ENCODE data around the gene TRAT1. TPM values are rescaled to one million over a fixed set of nuclear protein-coding genes. Genes with fewer than 3 reads are reported as not detected.

TRAT1 gene
- total and polyA plus RNA-seq, 2 donors, result 43.6 to 125 TPM

- Histone ChIP-seq H3K4me3 (ENCODE audit: low read length in 2 of 2) (no peak overlapping the region), H3K27ac (ENCODE audit: low read depth in 1 of 2, low read length in 1 of 2) (no peak overlapping the region), H3K36me3 (ENCODE audit: control insufficient read depth in 2 of 2, insufficient read depth in 2 of 2, low read length in 1 of 2) (no peaks in the 10 kb centered on the region), H3K4me1 (ENCODE audit: control insufficient read depth in 2 of 2, insufficient read depth in 2 of 2, low read length in 2 of 2) (no peaks in the 10 kb centered on the region), H3K27me3 (ENCODE audit: control insufficient read depth in 2 of 2, insufficient read depth in 1 of 2, low read length in 1 of 2) (no peaks in the 10 kb centered on the region), H3K9me3 (ENCODE audit: control insufficient read depth in 2 of 2, insufficient read depth in 1 of 2, low read length in 1 of 2) (no peaks in the 10 kb centered on the region)
- DNase-seq (ENCODE audit: low read depth in 6 of 9, low spot score in 9 of 9), result no peak
- WGBS, result 88% methylated on average over 8 of the region's 8 CpGs
These were observed 57.3 kb downstream of the TRAT1 start for GRCh38 chr3:108879915-108880314.

GRCh38 chr3:108882762-108883161, 60.2 kb downstream of the TRAT1 start:
- Histone ChIP-seq H3K4me1 (ENCODE audit: control insufficient read depth in 2 of 2, insufficient read depth in 2 of 2, low read length in 2 of 2) (no peaks in the 10 kb centered on the region), H3K27ac (ENCODE audit: low read depth in 1 of 2, low read length in 1 of 2) (no peak overlapping the region), H3K4me3 (ENCODE audit: low read length in 2 of 2) (no peak overlapping the region), H3K9me3 (ENCODE audit: control insufficient read depth in 2 of 2, insufficient read depth in 1 of 2, low read length in 1 of 2) (no peaks in the 10 kb centered on the region), H3K36me3 (ENCODE audit: control insufficient read depth in 2 of 2, insufficient read depth in 2 of 2, low read length in 1 of 2) (no peaks in the 10 kb centered on the region), H3K27me3 (ENCODE audit: control insufficient read depth in 2 of 2, insufficient read depth in 1 of 2, low read length in 1 of 2) (no peaks in the 10 kb centered on the region)
- DNase-seq (ENCODE audit: low read depth in 6 of 9, low spot score in 9 of 9), result no peak

- DNase-seq (ENCODE audit: low read depth in 6 of 9, low spot score in 9 of 9), result no peak
- H3K27me3 ChIP-seq (ENCODE audit: control insufficient read depth in 2 of 2, insufficient read depth in 1 of 2, low read length in 1 of 2), result no peaks in the 10 kb centered on the region
- H3K27ac ChIP-seq (ENCODE audit: low read depth in 1 of 2, low read length in 1 of 2), result no peak overlapping the region
- 64% methylated on average over 1 of the region's 1 CpG for WGBS
- H3K36me3 ChIP-seq (ENCODE audit: control insufficient read depth in 2 of 2, insufficient read depth in 2 of 2, low read length in 1 of 2), result no peaks in the 10 kb centered on the region
- no peaks in the 10 kb centered on the region for H3K4me1 ChIP-seq (ENCODE audit: control insufficient read depth in 2 of 2, insufficient read depth in 2 of 2, low read length in 2 of 2)
- H3K4me3 ChIP-seq (ENCODE audit: low read length in 2 of 2), result no peak overlapping the region
- no peaks in the 10 kb centered on the region for H3K9me3 ChIP-seq (ENCODE audit: control insufficient read depth in 2 of 2, insufficient read depth in 1 of 2, low read length in 1 of 2)
These were observed 60.8 kb downstream of the TRAT1 start for GRCh38 chr3:108883373-108883772.

- H3K36me3 ChIP-seq (ENCODE audit: control insufficient read depth in 2 of 2, insufficient read depth in 2 of 2, low read length in 1 of 2), result no peaks in the 10 kb centered on the region
- H3K27me3 ChIP-seq (ENCODE audit: control insufficient read depth in 2 of 2, insufficient read depth in 1 of 2, low read length in 1 of 2), result no peaks in the 10 kb centered on the region
- 96% methylated on average over 4 of the region's 4 CpGs for WGBS
- DNase-seq (ENCODE audit: low read depth in 6 of 9, low spot score in 9 of 9), result no peak
- no peaks in the 10 kb centered on the region for H3K4me1 ChIP-seq (ENCODE audit: control insufficient read depth in 2 of 2, insufficient read depth in 2 of 2, low read length in 2 of 2)
- no peaks in the 10 kb centered on the region for H3K9me3 ChIP-seq (ENCODE audit: control insufficient read depth in 2 of 2, insufficient read depth in 1 of 2, low read length in 1 of 2)
- H3K4me3 ChIP-seq (ENCODE audit: low read length in 2 of 2), result no peak overlapping the region
- no peak overlapping the region for H3K27ac ChIP-seq (ENCODE audit: low read depth in 1 of 2, low read length in 1 of 2)
These were observed 64.5 kb downstream of the TRAT1 start for GRCh38 chr3:108887121-108887520.

GRCh38 chr3:108887777-108888176, 65.2 kb downstream of the TRAT1 start:
- H3K9me3 ChIP-seq (ENCODE audit: control insufficient read depth in 2 of 2, insufficient read depth in 1 of 2, low read length in 1 of 2), result no peaks in the 10 kb centered on the region
- no peaks in the 10 kb centered on the region for H3K27me3 ChIP-seq (ENCODE audit: control insufficient read depth in 2 of 2, insufficient read depth in 1 of 2, low read length in 1 of 2)
- H3K36me3 ChIP-seq (ENCODE audit: control insufficient read depth in 2 of 2, insufficient read depth in 2 of 2, low read length in 1 of 2), result no peaks in the 10 kb centered on the region
- no peak overlapping the region for H3K27ac ChIP-seq (ENCODE audit: low read depth in 1 of 2, low read length in 1 of 2)
- 91% methylated on average over 2 of the region's 2 CpGs for WGBS
- H3K4me3 ChIP-seq (ENCODE audit: low read length in 2 of 2), result no peak overlapping the region
- no peak for DNase-seq (ENCODE audit: low read depth in 6 of 9, low spot score in 9 of 9)
- no peaks in the 10 kb centered on the region for H3K4me1 ChIP-seq (ENCODE audit: control insufficient read depth in 2 of 2, insufficient read depth in 2 of 2, low read length in 2 of 2)

- H3K27ac ChIP-seq (ENCODE audit: low read depth in 1 of 2, low read length in 1 of 2), result no peak overlapping the region
- no peaks in the 10 kb centered on the region for H3K9me3 ChIP-seq (ENCODE audit: control insufficient read depth in 2 of 2, insufficient read depth in 1 of 2, low read length in 1 of 2)
- no peaks in the 10 kb centered on the region for H3K4me1 ChIP-seq (ENCODE audit: control insufficient read depth in 2 of 2, insufficient read depth in 2 of 2, low read length in 2 of 2)
- H3K36me3 ChIP-seq (ENCODE audit: control insufficient read depth in 2 of 2, insufficient read depth in 2 of 2, low read length in 1 of 2), result no peaks in the 10 kb centered on the region
- 90% methylated on average over 3 of the region's 3 CpGs for WGBS
- H3K27me3 ChIP-seq (ENCODE audit: control insufficient read depth in 2 of 2, insufficient read depth in 1 of 2, low read length in 1 of 2), result no peaks in the 10 kb centered on the region
- no peak overlapping the region for H3K4me3 ChIP-seq (ENCODE audit: low read length in 2 of 2)
- DNase-seq (ENCODE audit: low read depth in 6 of 9, low spot score in 9 of 9), result no peak
These were observed 69.2 kb downstream of the TRAT1 start for GRCh38 chr3:108891833-108892232.

GRCh38 chr3:108894981-108895380, 72.4 kb downstream of the TRAT1 start:
- WGBS, result 97% methylated on average over 5 of the region's 5 CpGs
- Histone ChIP-seq H3K36me3 (ENCODE audit: control insufficient read depth in 2 of 2, insufficient read depth in 2 of 2, low read length in 1 of 2) (no peaks in the 10 kb centered on the region), H3K9me3 (ENCODE audit: control insufficient read depth in 2 of 2, insufficient read depth in 1 of 2, low read length in 1 of 2) (no peaks in the 10 kb centered on the region), H3K4me3 (ENCODE audit: low read length in 2 of 2) (no peak overlapping the region), H3K27ac (ENCODE audit: low read depth in 1 of 2, low read length in 1 of 2) (no peak overlapping the region), H3K4me1 (ENCODE audit: control insufficient read depth in 2 of 2, insufficient read depth in 2 of 2, low read length in 2 of 2) (no peaks in the 10 kb centered on the region), H3K27me3 (ENCODE audit: control insufficient read depth in 2 of 2, insufficient read depth in 1 of 2, low read length in 1 of 2) (no peaks in the 10 kb centered on the region)
- DNase-seq (ENCODE audit: low read depth in 6 of 9, low spot score in 9 of 9), result no peak

- DNase-seq (ENCODE audit: low read depth in 6 of 9, low spot score in 9 of 9), result no peak
- 99% methylated on average over 3 of the region's 3 CpGs for WGBS
- Histone ChIP-seq H3K4me1 (ENCODE audit: control insufficient read depth in 2 of 2, insufficient read depth in 2 of 2, low read length in 2 of 2) (peaks cover 0 to 3% of the 10 kb centered on the region in 2 donors), H3K4me3 (ENCODE audit: low read length in 2 of 2) (no peak overlapping the region), H3K27me3 (ENCODE audit: control insufficient read depth in 2 of 2, insufficient read depth in 1 of 2, low read length in 1 of 2) (no peaks in the 10 kb centered on the region), H3K9me3 (ENCODE audit: control insufficient read depth in 2 of 2, insufficient read depth in 1 of 2, low read length in 1 of 2) (no peaks in the 10 kb centered on the region), H3K36me3 (ENCODE audit: control insufficient read depth in 2 of 2, insufficient read depth in 2 of 2, low read length in 1 of 2) (no peaks in the 10 kb centered on the region), H3K27ac (ENCODE audit: low read depth in 1 of 2, low read length in 1 of 2) (no peak overlapping the region)
These were observed 75.3 kb downstream of the TRAT1 start for GRCh38 chr3:108897883-108898282.

GRCh38 chr3:108899530-108899929, 76.9 kb downstream of the TRAT1 start:
- 93% methylated on average over 3 of the region's 3 CpGs for WGBS
- Histone ChIP-seq H3K27ac (ENCODE audit: low read depth in 1 of 2, low read length in 1 of 2) (no peak overlapping the region), H3K36me3 (ENCODE audit: control insufficient read depth in 2 of 2, insufficient read depth in 2 of 2, low read length in 1 of 2) (no peaks in the 10 kb centered on the region), H3K9me3 (ENCODE audit: control insufficient read depth in 2 of 2, insufficient read depth in 1 of 2, low read length in 1 of 2) (no peaks in the 10 kb centered on the region), H3K4me3 (ENCODE audit: low read length in 2 of 2) (no peak overlapping the region), H3K4me1 (ENCODE audit: control insufficient read depth in 2 of 2, insufficient read depth in 2 of 2, low read length in 2 of 2) (peaks cover 0 to 3% of the 10 kb centered on the region in 2 donors), H3K27me3 (ENCODE audit: control insufficient read depth in 2 of 2, insufficient read depth in 1 of 2, low read length in 1 of 2) (no peaks in the 10 kb centered on the region)
- no peak for DNase-seq (ENCODE audit: low read depth in 6 of 9, low spot score in 9 of 9)
